Glutamatergic neuron (in vitro differentiated cells): ENCODE measurements around the gene PIP5K1B. TPM values are rescaled to one million over a fixed set of nuclear protein-coding genes. Genes with fewer than 3 reads are reported as not detected.

ENCODE experiments used
- DNase-seq: peaks from one replicate; pipeline ENCODE4 v3.0.0; 2022
- H3K27ac Mint-ChIP-seq: one replicate; pipeline ENCODE4 v1.8.0; 2020; ENCODE audit warnings: mild to moderate bottlenecking, mixed read lengths, inconsistent platforms; ENCODE audit not compliant: unreplicated experiment
- H3K27me3 Mint-ChIP-seq: one replicate; pipeline ENCODE4 v1.8.0; 2020; ENCODE audit warnings: mild to moderate bottlenecking, moderate library complexity, mixed read lengths, inconsistent platforms; ENCODE audit not compliant: unreplicated experiment
- H3K36me3 Mint-ChIP-seq: one replicate; pipeline ENCODE4 v1.8.0; 2020; ENCODE audit warnings: mild to moderate bottlenecking, mixed read lengths, inconsistent platforms; ENCODE audit not compliant: unreplicated experiment
- H3K4me1 Mint-ChIP-seq: one replicate; pipeline ENCODE4 v1.8.0; 2020; ENCODE audit warnings: mild to moderate bottlenecking, low read depth, mixed read lengths, inconsistent platforms; ENCODE audit not compliant: unreplicated experiment
- H3K4me3 Mint-ChIP-seq: one replicate; pipeline ENCODE4 v1.8.0; 2020; ENCODE audit warnings: mild to moderate bottlenecking, mixed read lengths, inconsistent platforms; ENCODE audit not compliant: unreplicated experiment
- H3K9me3 Mint-ChIP-seq: one replicate; pipeline ENCODE4 v1.8.0; 2020; ENCODE audit warnings: mild to moderate bottlenecking, moderate library complexity, mixed read lengths, inconsistent platforms; ENCODE audit not compliant: unreplicated experiment
- CTCF ChIP-seq: fragments of 200-600 bp; sonication (generic); IDR thresholded peaks from one replicate; pipeline ENCODE4 v1.5.0; 2021; ENCODE audit not compliant: partially characterized antibody, unreplicated experiment
- total RNA-seq: library from RNA; stranded (reverse); fragmentation: NEBNext Ultra II Directional; extraction: Animal tissue kit (Norgen Biotek cat#: 25700); gene quantifications from one replicate; pipeline ENCODE4 v1.2.1, GENCODE V29; 2021; ENCODE audit not compliant: unreplicated experiment

PIP5K1B gene
- total RNA-seq, 1 donor from 2014 or later = 0.27 TPM

- Mint-ChIP-seq H3K27me3 (peaks cover 3% of the 10 kb centered on the region), H3K27ac (no peak overlapping the region), H3K36me3 (no peaks in the 10 kb centered on the region), H3K9me3 (peaks cover 2% of the 10 kb centered on the region), H3K4me3 (no peak overlapping the region), H3K4me1 (no peaks in the 10 kb centered on the region)
- DNase-seq = no peak
- TF ChIP-seq CTCF = no peak
Measured at GRCh38 chr9:69030851-69031645, 326.0 kb downstream of the PIP5K1B start.

- Mint-ChIP-seq H3K27ac (no peak overlapping the region), H3K27me3 (peaks cover 7% of the 10 kb centered on the region), H3K9me3 (peaks cover 8% of the 10 kb centered on the region), H3K4me1 (peaks cover 4% of the 10 kb centered on the region), H3K36me3 (no peaks in the 10 kb centered on the region), H3K4me3 (no peak overlapping the region)
- no peak for DNase-seq
- no peak for TF ChIP-seq CTCF
Measured at GRCh38 chr9:69034071-69034470, 329.0 kb downstream of the PIP5K1B start.

GRCh38 chr9:69035438-69036308 lies 330.6 kb downstream of the PIP5K1B start, which contains the start of gene FXN:
Gene FXN, plus strand, starts transcription at chr9:69035752. Its CDS starts 31 bp downstream, at chr9:69035783.
- H3K4me3 Mint-ChIP-seq = peak within 1 kb of the TSS; percentile 92
- peak within 1 kb of the TSS; percentile 78 for H3K27ac Mint-ChIP-seq
- H3K9me3 Mint-ChIP-seq = peaks cover 8% of the 10 kb centered on the region
- peak; percentile 90 for DNase-seq
- peaks cover 4% of the 10 kb centered on the region for H3K4me1 Mint-ChIP-seq
- no peaks in the 10 kb centered on the region for H3K36me3 Mint-ChIP-seq
- peaks cover 7% of the 10 kb centered on the region for H3K27me3 Mint-ChIP-seq
- TF ChIP-seq CTCF = peak; percentile 99

GRCh38 chr9:69036309-69036708 lies 331.3 kb downstream of the PIP5K1B start:
- H3K36me3 Mint-ChIP-seq = peaks cover 4% of the 10 kb centered on the region
- peaks cover 8% of the 10 kb centered on the region for H3K9me3 Mint-ChIP-seq
- no peak for TF ChIP-seq CTCF
- peak overlapping the region; percentile 78 for H3K27ac Mint-ChIP-seq
- DNase-seq = no peak
- H3K4me1 Mint-ChIP-seq = peaks cover 4% of the 10 kb centered on the region
- peak overlapping the region; percentile 92 for H3K4me3 Mint-ChIP-seq
- H3K27me3 Mint-ChIP-seq = peaks cover 7% of the 10 kb centered on the region
